HG02763 (cell line): ENCODE results near the gene IGF2BP2.
"Not testable (repeated sequence)": the region's sequence is repeated elsewhere in the genome, so short reads cannot be mapped to it uniquely, and the experiment has no call there.

Experiments
- ATAC-seq: cut with Tn5 transposase; IDR thresholded peaks from one replicate; pipeline ENCODE4 v1.9.1; 2021; ENCODE audit warnings: mild to moderate bottlenecking, moderate library complexity; ENCODE audit not compliant: unreplicated experiment

The IGF2BP2 gene

DNA sequence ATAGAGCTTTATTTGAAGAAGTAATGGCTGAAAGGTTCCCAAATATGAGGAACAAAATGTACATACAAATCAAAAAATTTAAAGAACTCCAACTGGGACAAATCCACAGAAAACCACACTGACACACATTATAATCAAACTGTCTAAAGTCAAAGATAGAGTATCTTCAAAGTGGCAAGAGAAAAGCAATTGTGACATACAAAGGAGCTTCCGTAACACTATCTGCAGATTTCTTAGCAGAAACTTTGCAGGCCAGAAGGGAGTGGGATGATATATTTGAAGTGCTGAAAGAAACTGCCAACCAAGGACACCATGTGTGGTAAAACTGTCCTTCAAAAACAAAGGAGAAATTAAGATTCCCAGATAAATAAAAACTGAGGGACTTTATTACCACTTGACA, 146.8 kb downstream of the IGF2BP2 start:
- no peak for ATAC-seq

DNA sequence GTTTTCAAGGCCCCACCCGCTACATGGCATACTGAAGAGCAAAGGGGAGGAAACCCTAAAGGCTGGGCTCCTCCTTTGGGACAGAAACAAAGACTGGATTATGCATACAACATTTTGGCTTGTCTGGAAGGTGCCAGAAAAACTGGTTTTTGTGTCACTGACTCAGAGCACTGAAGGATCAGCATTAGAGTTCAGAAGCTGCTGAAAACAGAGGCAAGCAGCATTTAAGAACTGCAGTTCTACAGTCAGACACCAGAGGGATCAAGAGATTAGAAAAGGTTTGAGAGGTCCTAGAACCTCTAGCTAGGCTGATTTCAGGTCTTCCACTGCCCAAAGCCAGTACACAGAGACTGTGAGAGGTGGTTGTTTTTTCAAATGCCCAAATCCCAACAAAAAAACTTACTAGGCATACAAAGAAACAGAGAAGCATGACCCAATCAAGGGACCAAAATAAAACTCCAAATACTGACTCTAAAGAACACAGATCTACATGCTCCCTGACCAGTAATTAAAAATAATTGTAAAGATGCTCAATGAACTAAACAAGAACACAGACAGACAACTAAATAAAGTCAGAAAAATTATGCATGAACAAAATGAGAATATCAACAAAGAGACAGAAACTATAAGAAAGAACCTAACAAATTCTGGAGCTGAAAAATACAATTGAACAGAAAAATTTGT, 147.6 kb downstream of the IGF2BP2 start:
- no peak for ATAC-seq

DNA sequence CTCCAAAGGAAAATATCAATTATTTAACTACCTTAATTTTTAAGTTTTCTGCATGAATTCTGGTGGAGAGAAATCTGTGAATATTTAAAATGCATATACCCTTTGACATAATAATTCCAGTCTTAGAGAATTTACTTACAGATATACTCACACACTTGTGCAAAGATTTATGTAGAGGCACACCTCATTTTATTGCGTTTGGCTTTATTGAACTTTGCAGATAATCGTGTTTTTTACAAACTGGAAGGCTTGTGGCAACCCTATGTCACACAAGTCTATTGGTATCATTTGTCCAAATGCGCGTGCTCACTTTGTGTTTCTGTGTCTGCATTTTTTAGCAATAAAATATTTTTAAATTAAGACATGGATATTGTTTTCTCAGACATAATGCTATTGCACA, 157.3 kb downstream of the IGF2BP2 start:
- no peak for ATAC-seq

DNA sequence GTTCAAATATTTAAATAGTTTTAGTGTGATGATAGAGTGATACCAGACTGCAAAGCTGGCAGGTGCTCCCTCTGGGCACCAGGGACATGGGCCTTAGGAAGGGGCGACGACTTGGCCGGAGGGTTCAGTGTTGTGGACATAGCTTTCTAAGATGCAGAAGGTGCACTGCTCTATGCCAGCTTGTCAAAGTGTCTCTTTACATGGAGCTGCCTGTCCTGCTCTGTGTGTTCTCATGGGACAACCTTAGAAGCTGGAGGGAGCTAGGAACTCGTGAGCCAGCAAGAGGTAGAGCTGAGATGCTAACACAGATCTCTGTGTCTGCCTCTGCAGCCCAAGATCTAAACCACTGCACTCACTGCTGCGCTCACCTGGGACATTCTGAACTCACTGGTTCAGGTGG, 160.9 kb downstream of the IGF2BP2 start:
- no peak for ATAC-seq

DNA sequence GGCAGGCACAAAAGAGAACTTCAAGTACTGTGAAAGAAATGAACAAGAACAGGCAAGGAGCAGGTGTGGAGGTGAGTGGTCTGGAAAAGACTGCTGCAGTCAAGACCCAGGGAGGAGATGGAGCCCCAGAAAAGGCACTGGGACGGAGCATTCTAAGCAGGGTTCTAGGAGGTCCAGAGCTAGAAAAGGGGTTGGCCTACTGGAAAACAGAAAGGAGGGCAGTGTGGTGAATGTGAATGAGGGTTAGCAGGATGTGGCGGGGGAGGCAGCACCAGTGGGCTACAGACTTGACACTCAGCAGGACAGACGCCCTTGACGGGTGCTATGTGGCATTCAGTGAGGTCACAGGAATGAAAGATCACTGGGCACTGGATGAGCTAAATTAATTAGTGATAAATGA, 163.1 kb downstream of the IGF2BP2 start:
- no peak for ATAC-seq

DNA sequence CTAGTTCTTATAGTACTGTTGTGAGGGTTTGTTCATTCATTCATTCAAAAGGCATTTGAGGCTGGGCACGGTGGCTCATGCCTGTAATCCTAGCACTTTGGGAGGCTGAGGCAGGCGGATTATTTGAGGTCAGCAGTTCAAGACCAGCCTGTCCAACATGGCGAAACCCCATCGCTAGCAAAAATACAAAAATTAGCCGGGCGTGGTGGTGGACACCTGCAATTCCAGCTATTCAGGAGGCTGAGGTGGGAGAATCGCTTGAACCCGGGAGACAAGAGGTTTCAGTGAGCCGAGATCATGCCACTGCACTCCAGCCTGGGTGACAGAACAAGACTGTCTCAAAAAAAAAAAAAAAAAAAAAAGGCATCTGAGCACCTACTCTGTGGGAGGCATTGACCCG, 163.5 kb downstream of the IGF2BP2 start:
- ATAC-seq: not testable (repeated sequence)

DNA sequence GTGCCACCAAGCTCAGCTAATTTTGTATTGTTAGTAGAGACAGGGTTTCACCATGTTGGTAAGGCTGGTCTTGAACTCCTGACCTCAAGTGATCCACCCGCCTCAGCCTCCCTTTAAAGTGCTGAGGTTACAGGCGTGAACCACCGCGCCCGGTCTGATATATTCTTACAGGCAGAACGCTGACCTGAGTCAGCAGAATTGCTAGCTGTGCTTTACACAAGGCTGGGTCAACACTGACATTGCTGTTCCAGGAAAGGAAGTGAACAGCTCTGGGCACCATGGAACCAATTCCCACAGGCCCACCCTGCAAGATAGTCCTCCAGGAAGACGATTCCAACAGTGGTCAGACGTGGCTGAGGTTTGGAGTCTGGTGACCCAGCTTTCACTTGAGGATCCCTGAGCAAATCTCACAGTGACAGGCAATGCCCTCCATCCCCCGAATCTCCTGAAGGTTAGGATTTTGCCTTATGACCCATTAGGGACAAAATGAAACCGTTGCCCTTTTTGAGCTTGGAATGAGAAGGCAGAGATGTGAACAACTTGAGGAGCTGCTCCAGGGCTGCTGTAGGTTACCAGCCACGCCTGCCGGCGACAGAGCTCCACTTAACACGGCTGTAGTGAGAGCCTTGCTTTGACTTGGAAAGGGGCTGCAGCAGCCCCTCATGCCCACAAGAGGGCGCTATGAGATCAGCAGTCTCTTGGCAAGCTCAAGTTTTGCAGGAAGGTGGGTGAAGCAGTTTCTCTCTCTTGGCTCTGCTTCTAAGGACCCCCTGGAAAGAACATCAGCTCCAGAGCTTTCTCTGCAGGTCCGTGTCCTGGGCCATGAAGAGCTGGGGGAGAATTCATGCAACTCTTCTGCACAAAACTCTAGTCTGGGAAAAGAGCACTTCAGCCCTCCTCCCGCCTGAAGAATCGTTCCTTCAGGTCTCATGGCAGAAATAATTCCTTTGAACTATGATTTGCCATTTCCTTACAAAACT, 164.6 kb downstream of the IGF2BP2 start:
- ATAC-seq: no peak

DNA sequence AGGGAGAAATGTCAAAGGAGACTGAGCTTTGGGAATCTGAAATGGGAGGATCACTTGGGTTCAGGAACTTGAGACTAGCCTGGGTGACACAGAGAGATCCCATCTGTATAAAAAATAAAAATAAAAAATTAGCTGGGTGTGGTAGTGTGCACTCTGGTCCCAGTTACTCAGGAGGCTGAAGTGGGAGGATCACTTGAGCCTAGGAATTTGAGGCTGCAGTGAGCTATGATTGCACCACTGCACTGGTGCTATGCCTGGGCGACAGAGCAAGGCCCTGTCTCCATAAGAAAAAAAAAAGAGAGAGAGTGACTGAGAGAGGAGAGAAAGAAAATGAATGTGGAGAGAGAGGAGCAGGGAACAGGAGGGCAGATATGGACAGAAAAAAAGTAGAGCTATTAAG, 165.9 kb downstream of the IGF2BP2 start:
- ATAC-seq: no peak

DNA sequence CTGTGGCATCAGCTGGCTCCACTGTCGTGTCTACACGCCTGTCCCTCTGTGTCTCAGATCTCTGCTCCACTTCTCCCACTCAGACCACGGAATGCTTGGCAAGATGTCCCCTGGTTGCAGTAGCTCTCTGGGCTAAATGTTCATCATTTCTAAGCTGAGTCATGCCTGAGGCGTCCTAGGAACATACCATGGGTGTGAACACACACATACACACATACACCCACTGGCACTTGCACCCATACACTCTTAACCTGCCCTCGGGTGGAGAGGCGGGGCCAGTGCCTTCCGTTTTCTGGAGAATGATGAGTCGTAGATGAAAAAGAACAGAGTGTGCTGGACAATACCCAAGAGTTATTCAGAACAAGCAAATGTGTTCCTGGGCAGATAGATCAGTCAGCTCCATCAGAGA, 166.3 kb downstream of the IGF2BP2 start:
- no peak for ATAC-seq

DNA sequence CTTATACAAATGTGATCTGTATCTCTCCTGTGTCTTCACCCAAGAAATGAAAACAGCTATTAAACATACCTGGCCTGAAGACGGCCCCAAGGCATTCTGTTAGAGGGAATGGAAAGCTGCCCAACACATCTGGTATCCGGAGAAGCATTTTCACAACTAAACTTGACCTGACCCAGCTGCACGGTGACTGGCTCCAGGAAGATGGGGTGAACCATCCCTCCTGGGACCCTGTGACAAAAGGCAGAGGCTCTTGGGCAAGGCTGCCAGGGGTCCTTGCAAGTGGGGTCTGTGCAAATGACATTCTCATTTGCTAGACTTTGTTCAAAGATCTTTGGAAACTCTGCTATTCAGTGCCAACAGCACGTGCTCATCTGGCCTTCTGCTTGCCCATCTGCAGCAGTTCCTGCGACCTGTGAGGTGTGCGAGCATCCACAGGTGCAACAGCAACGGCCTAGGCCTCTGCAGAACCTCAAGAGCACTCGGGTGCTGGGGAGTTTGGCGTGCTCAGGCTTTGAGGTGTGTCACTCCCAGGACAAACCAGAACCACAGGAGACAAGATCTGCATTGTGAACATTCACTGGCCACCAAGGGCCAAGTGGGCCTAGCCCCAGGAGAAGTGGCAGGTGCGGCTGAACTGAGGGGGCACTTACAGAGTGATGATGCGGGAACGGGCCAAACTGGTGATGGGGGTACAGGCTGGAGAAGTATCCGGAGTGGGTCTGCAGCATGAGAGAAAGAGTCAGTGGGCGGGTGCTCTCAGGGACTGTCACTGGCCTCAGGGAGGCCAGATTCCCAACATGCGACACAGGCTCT, 166.9 kb downstream of the IGF2BP2 start:
- ATAC-seq: no peak

DNA sequence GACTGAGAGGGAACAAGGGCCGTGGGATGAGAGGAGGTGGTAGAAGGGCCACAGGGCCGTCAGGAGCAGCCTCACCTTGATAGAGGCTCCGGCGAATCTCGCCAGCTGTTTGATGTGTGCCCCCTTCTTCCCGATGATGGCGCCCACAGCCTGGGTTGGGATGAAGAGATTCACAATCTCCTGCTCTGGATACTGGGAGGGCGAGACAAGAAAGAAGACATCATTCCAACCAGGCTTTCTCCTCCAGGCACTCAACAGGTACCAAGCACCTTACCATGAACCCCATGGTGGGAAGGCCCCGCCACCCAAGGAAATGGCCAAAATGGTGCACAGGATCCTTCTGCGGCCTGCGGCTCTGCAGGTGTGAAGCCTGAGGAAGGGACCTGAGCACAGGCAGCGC, 167.6 kb downstream of the IGF2BP2 start:
- ATAC-seq: no peak

DNA sequence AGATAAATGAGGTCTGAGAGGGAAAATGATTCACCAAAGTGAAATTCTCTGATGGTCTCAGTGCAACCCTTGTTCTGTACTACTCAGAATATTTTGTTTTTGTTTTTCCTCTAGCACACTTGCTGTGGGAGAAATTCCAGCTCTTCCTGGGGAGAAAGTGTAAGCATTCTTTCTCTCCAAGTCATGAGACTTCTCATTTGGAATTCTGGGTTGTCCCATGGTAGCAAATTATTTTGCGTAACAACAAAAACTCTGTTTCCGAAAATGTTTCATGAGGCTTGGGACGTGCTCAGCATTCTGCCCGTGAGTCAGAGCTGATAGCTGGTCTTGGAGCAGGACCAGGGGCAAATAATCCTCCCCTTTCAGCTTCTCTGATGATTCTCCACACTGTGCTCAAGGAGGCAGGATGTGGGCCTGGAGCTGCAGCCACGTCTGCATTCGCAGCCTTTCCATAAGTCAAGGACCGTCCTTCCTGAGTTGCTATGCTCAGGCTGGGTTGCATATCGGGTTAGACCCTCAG, 168.5 kb downstream of the IGF2BP2 start:
- no peak for ATAC-seq

DNA sequence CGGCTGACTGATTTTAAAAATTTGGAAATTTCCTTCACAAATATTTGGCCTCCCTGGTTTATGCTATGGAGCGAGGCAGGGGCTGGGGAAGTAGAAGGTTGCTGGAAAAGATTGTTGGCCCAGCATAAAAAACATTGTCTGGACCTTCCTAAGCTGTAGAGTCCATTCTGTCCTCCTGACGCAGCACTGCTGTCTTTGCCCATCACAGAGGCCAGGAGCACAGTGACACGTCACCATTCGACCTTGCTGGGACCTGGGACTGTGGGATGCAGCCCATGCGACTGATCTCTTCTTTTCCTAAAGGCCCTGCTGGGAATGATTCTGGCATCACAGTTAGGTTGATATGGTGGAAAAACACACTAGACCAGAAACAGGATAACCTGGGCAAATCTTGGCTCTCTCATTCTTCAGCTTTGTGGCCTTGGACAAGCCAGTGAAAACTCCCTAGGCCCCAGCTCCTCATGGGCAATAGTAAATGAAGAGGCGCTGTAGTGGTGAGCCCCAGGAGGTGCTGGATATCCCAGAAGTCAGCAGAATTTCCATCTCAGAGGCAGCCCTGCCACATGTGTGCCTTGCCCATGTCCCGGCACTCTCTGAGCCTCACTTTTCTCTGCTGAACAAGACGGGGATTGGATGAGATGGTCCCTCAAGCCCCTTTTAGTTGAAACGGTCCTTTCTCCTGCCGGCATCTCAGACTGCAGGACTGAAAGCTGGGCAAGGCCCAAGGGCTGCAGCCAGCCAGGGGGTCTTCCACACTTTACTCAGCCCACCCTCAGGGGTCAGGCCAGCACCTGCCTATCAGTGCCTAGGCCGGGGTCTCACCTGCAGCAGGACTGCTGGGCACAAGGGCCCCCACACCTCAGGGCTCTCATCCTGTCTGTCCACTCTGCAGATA, 169.2 kb downstream of the IGF2BP2 start:
- ATAC-seq: no peak

DNA sequence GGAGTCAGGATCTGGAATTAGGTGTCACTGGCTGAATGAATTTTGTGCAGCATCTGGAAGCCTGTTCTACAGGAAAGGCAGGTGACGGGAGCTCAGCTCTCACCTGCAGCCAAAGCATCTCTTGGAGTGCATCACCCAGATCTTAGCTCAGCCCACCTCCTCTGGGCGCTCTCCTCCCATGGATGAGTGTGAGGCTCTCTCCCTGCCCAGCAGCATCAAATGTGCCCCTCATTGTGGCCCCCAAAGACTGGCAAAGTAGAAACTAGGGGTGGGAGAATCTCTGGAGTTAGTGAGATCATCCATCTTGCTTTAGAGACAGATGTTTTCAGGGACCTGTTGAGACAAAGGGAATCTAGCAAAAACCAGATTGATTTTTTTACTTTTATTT, 170.1 kb downstream of the IGF2BP2 start:
- ATAC-seq: no peak

DNA sequence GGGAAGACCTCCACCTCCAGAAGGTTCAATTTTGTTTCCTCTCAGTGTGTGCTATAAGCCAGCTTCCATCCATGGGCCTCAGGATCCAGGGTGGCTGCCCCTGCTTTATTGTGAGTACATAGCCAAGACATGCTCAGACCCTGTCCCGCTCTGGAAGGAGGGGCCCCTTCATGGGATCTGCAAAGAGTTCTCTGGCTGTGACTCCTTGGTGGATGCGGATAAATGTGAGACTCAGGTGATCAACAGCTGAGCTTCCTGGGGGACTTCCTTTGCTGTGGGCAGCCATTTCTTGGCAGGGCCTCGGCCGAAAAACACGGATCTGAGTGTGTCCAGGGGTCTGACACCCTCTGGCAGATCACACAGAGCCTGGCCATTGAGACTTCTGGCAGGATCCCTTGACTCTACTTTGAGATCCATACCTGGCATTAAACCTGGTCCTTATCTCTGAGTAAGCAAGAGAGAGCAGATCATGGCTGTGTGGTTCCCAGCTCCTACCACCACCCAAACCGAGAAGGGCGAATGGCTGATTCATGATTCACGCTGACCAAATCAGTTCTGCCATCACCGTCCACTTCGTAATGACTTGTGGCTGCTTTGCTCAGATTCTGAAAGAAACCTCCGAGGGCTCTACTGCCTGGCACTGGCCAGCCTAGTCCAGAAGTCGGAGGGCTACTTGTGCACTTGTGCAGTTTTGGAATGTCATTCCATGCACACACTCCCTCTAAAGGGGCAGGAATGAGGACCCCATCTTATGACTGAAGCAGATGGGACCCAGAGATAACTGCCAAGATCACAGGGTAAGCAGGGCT, 170.7 kb downstream of the IGF2BP2 start:
- ATAC-seq: no peak

DNA sequence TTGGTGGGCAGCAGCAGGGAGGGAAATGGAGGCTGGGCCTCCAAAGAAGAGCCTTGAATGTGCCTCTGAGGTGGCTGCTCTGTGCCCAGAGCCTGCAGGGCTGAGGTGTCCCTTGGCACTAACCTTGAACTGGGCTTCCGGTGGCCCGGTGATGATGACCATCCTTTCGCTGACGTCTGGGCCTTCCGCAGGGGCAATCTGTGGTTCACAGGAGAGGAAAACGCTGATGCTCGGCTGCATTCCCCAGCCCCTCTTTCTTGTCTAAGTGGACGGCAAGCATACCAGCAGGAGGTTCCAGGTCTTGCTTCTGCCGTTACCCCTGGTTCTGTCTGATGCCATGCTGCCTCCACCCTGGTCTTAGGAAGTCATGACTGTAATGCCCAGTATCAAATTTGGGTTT, 172.9 kb downstream of the IGF2BP2 start:
- no peak for ATAC-seq

DNA sequence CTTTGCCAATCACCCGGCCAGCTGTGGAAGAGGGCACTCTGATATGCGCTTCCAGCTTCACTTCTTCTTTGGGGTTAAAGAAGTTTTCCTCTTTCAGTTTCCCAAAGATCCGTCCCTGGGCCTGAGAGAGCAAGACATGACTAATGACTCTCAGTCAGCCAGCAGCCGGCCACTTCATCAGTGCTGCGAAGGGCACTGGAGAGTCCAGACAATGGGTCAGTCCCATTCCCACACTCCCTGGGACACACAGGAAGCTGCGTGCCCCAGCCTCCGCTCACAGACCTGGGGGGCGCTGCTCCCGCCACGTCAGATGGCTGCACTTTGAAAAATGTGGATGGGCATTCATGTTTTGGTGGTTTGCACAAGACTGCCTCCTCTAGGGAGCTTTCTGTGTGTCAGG, 175.4 kb downstream of the IGF2BP2 start:
- ATAC-seq: no peak

DNA sequence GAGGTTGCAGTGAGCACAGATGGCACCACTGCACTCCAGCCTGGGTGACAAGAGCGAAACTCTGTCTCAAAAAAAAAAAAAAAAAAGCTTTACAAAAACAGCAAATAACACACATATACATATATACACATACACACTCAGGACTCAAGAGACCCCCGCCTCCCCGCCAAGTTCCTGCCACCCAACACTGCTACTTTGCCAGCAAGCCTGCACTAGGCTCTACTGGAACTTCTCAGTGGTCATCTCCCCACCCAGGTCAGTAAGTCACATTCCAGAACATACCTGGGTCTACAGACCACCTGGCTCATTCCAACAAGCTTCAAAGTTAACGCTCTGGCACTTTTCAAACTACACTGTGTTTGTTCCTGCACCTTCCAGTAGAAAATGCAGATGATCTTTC, 176.4 kb downstream of the IGF2BP2 start:
- ATAC-seq: no peak

DNA sequence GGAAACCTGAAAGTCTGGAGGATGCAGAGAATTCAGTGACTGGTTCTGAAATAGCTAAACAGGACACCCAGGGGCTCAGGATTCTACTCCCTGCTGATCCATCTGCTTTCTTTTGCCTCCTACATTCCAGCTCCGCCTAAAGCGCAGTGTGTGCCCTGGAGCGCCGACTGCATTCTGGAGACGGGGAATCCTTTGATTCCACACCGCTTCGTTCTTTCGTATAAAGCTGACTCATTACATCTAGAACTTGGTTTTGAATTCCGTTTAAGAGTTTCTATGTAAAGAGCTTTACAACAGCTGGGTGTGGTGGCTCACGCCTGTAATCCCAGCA, 177.0 kb downstream of the IGF2BP2 start:
- no peak for ATAC-seq
